CD4-positive, alpha-beta T cell treated with Interleukin-4 for 1 hour (primary cell): ENCODE measurements around the gene MDN1.
"Not testable (repeated sequence)": the region's sequence is repeated elsewhere in the genome, so short reads cannot be mapped to it uniquely, and the experiment has no call there.

Source experiments
- DNase-seq, 2 donors: peaks; one replicate each; pipeline ENCODE4 v3.0.0-alpha.2; 2020 to 2022

The MDN1 gene

DNA sequence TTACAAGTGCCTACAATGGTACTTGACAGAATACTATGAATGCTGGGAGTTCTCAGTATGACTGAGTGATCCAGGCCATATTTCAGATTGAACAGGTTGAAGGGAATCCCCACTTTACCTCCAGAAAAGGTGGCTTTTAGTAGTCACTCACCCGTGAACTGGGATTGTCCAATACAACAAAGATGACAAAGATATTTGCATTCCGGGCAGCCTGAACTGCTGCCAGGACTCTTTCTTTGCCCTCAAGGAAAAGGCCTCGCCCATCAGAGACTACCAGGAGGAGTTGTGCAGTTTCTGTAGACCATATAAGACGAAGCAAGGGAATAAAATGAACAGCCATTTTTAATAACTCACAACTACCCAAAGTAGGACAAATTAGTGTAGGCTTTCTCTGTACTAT lies 174.7 kb downstream of the MDN1 start:
- no peak for DNase-seq

DNA sequence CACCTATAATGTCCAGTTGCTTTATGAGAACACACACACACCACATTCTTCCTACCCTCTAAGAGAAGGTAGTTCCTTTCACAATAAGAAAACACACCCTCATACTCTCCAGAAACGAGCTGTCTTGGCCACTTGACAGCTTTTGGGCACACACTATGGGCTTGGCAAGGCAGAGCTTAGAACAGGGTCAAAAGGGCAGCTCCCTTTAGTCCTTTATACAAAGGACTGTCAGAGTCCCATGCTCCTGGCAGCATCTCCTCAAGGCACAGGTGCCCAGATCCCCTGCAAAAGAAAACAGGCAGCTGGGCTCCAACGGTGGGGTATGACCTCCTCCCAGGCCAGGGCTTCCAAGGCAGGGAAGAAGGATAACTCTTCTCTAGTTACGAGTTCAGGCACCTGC lies 176.2 kb downstream of the MDN1 start:
- no peak for DNase-seq

DNA sequence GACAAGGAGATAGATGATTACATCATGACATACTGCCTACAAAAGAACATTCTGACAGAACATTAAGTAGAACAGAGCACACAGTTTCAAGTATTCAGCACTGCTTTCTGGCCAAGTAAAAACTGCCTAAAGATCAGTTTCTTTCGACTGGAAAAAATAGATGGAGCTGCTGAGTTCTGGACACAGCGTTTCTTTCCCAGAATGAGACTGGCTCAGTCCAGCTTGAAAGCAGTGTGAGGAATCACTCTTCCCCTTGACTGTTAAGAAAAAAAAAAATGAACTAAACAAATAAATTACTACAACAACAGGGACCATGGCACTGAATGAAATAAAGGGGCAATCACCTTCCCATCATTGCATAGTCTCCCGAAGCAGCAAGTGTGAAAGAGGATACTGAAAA lies 176.6 kb downstream of the MDN1 start:
- no peak for DNase-seq

DNA sequence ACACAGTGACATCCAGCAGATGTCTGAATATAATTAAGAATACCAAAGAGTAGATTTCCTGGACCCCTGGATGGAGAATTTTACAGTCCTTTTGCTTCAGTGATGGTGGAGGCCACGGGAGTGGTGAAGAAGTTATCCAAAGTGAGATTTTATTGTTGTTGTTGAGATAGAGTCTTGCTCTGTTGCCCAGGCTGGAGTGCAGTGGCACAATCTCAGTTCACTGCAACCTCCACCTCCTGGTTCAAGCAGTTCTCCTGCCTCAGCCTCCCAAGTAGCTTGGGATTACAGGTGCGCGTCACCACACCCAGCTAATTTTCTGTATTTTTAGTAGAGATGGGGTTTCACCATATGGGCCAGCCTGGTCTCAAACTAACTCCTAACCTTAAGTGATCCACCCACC lies 178.0 kb downstream of the MDN1 start:
- not testable (repeated sequence) for DNase-seq

DNA sequence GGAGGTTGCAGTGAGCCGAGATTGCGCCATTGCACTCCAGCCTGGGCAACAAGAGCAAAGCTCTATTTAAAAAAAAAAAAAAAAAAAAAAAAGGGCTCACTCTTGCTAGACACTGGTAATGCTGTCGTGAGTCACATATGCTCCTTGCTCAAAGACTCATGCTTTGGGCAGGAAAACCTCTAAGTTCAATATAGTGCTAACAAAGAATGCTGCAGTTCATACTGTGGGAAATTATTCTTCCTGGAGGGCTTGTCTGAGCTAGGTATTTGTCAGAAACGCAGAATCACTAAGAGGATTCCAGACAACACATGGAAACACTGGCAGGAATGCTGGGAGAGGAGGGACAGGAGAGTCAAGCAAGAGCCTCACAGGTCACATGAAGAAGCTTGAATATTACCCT lies 178.8 kb downstream of the MDN1 start:
- DNase-seq = no peak

DNA sequence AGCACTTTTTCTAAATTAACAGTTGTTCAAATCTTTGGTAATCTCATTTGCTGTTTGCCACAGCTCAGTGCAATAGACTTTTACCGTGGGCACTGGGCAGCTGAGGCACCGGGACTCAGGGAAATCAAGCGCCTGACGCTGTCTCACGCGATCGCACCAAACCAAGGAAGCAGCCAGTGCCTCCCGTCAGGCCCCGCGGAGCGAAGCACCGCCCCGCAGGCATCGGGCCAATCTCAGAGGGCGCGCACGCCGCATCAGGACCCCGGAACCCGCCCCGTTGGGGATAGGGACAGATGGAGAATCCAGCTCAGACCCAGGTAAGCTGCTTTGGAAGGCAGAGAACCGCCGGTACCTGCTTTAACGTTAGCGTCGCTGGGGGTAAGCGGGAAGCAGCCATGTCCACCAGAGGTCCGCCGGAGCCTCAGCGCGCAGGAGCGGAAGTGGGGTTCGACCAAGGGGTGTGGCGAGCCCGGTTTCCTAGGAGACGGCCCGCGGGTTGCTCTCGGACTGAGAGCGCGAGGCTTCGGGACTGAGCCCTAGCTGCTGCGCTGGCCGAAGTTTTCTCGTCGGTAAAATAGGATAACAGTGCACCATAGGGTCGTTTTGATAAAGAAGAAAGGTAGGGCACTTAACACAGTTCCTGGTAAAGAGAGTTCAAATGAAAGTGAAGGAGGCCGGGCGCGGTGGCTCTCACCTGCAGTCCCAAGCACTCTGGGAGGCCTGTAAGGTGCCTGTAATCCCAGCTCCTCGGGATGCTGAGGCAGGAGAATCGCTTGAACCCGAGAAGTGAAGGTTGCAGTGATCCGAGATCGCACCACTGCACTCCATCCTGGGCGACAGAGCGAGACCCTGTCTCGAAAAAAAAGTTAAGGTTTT lies 181.0 kb downstream of the MDN1 start, which contains the start of gene LYRM2:
Gene LYRM2 (minus strand): TSS at position 428 of the 876 bp plus-strand sequence. CDS start 31 bp downstream, at position 397.
- peak; percentile 90 for DNase-seq

DNA sequence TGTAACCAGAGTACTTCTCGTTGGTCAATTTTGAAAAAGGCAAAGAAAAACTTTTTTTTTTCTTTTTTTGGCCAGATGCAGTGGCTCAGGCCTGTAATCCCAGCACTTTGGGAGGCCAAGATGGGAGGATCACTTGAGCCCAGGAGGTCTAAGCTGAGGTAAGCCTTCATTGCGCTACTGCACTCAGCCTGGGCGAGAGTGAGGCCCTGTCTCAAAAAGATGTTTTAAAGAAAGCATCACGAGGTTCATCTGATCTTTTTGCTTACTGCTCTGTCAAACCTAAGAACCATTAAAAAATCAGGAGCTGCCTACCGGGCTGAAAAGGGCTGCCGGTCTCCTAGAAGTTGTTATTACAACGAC lies 181.7 kb downstream of the MDN1 start:
- DNase-seq = no peak

DNA sequence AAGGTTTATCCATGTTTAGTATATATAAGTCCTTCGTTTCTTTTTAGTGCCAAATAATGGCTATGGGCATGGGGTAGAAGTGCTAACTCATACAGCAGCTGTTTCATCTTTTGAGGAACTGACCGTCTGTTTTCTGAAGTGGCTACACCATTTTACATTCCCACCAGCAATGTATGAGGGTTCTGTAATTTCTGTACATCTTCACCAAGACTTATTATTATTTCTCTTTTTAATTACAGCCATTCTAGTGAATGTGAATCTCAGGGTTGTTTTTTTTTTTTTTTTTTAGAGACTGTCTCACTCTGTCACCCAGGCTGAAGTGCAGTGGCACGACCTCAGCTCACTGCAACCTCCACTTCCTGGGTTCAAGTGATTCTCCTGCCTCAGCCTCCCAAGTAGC lies 183.2 kb downstream of the MDN1 start:
- not testable (repeated sequence) for DNase-seq

DNA sequence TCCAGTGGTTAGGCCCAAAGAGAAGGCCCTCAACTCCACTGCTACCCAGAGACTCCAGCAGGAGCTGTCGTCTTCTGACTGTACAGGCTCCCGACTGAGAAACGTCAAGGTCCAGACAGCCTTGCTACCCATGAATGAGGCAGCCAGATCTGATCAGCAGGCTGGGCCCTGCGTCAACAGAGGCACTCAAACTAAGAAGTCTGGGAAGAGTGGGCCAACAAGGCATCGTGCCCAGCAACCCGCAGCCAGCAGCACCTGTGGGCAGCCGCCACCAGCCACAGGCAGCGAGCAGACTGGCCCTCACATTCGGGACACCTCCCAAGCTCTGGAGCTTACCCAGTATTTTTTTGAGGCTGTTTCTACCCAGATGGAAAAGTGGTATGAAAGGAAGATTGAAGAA lies 189.1 kb downstream of the MDN1 start:
- no peak for DNase-seq

DNA sequence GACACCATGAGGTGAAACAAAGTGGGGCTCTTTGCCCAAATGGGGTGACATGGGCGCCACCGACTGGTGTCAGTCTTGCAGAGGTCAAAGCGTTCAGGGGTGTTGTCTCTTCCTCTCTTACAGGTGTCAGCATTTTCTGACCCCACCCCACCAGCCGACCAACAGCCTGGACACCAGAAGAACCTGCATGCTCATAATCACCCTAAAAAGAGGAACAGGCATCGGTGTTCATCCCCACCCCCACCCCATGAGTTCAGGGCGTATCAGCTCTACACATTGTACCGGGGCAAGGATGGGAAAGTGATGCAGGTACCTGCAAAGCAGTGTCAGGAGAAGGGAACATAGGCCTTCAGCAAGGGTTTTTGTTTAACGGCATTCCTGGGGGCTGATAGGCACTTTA lies 195.8 kb downstream of the MDN1 start:
- no peak for DNase-seq

DNA sequence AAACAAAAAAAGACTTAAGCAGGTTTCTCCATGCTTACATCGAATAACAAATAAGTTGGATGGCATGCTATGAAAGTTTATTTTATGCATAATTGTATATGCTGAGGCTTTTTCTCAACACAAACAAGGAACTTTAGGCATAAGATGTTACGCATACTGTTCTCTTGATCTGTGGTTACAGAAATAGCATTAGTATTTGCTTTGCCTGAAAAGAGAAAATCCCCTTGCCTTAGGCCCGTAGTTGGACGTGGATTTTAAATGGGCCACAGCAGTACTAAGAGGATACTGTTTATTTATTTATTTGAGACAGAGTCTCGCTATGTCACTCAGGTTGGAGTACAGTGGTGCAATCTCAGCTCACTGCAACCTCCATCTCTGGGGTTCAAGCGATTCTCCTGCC lies 200.0 kb downstream of the MDN1 start:
- no peak for DNase-seq

DNA sequence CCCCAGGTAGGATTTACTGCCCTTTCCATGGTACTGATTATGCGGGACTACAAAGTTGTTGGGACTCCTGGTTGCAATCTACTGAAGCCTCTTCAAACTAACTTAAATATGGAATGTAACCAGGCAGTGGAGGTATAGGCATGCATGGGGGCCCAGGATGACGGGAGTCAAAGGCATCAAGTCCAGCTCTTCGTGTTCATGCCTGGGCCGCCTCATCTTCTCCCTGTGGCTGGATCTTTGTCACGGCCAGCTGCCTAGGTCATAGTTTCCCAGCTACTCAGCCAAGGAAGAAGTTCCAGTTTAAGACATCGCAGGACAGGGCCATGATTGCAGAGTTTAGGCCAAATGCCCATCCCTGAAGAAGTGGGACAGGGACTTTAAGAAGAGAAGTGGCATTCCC lies 201.6 kb downstream of the MDN1 start:
- no peak for DNase-seq

DNA sequence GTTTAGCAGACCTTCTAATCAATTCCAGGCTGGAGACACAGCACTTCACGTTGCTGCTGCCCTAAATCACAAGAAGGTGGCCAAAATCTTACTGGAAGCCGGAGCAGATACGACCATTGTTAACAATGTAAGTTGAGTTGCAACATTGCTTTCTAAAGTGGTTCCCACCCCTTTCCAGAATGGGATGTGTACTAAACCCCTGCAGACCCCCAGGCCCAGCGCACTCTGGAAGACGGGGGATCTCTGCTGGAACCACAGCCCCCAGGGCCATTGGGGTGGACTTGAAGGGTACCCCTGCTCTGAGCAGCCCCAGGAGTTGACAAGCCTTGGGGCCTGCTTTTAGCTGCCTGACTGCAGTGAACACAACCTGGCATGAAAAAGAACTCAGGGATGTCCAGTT lies 203.1 kb downstream of the MDN1 start:
- no peak for DNase-seq

DNA sequence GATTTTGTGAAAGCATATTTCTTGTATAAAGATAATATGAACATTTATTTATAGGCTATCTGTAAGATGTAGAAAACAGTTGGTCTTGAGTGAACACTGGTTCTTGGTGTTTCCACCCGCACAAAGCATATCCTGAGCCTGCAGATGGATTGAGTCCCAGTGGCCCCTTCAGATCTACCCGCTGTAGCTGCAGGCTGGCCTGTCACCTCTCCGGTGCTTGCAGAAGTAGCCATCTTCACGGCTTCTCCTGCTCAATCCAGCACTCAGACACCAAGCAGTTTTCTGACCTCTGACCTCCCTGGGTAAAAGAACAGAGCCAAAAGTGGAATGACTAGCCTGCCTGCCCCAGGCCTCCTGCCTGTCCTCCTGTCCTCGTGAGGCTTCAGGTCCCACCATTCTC lies 203.7 kb downstream of the MDN1 start:
- DNase-seq = no peak

DNA sequence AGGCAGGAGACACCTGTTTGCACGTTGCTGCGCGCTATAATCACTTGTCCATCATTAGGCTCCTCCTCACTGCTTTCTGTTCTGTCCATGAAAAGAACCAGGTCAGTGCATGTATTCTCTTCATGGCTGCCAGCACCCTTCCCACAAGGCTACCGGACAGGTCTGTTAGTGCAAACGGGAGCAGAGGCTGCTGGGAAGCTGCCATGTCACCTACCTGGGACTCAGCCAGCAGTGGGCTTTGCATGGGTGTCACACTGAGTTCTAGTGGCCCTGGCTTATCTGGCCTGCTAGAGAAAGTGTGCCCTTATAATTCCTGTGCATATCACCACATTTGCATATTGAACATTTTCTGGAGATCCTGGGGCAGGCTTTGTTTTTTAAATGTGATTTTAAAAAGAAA lies 205.8 kb downstream of the MDN1 start:
- no peak for DNase-seq

DNA sequence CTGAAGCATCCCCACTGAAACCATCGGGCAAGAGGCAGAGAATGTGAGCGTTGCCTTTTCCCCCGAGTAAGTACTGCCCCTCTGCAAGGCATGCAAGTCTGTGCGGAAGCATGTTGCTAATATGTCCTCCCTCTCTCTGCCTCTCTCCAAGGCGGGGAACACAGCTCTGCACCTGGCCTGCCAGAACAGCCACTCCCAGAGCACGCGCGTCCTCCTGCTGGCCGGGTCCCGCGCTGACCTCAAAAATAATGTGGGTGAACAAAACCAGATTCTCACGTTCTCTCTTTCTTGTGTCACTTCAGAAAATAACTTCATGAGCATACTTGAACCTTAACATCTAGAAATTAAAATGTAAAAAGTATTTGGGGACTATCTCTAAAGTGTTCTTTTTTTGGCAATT lies 207.5 kb downstream of the MDN1 start:
- no peak for DNase-seq

DNA sequence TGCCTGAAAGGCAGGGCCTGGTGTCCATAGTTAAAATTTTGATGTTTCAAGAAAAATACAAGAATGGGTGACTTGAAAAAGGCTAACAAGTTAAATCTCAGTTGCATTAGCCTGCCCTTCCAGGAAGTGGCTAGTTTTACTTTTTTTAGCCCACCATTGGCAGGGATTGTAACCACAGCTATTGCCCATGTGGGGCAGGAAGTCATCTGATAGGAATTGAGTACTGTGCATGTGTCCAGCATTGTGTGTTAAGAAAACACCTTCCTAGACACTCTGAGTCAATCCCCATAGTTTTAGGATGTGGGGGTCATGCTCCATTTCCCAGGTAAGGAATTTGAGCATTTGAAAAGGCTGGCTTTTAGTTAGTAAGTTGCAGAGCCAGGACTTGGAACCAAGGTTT lies 207.9 kb downstream of the MDN1 start:
- no peak for DNase-seq

DNA sequence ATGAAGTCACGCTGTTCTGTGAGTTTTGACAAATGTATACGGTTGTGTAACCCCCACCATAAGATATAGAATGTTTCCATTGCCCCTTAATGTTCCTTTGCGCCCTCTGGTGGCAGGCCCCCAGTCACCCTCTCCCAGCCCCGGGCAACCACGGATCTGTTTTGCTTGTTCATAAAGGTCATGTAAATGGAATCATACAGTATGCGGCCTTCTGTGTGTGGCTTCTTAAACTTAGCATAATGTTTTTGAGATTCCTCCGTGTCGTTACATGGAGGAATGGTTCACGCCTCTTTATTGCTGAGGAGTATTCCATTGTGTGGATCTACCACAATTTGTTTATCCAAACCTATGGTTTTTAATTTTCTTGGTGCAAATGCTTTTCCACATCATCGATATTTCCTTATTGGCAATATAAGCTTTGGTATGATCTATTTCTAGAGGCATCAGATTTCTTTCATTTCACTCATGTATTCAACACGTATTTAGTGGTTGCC lies 209.4 kb downstream of the MDN1 start:
- DNase-seq = peak; percentile 74 to 76

DNA sequence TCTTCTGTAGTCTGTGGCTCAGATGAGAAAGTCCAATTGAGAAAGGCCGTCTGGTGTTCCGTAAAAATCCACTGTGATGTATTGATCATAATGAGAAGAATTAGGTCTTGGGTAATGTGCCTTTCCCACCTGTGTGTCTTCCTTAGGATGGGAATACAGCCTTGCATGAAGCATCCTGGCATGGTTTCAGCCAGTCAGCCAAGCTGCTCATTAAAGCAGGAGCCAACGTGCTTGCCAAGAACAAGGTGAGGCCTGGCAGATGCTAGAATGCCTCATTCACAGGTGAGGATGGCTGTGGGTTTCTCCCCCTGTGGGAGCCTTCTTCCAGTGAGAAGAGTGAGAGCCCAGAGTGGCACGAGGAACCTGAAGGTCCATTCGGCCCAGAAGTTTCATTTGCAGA lies 213.7 kb downstream of the MDN1 start:
- no peak for DNase-seq

DNA sequence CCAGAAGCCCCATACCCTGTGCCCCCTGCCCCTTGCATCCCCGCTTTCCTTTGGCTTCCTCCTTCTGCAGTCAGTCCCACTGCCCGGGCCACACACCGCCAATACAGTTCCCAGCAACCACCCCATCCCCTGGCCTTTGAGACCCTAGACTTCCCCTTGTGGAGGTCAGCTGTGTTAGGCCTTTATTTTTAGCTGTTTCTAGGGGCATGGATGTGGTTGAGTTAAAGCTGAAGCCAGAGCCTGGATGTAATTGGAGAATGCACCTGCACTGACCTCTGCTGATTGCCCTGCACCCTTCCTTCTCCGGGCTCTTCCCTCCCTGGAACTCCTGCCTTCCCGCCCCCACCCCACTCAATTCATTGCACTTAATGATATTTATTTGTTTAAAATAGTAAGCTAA lies 214.9 kb downstream of the MDN1 start:
- no peak for DNase-seq

DNA sequence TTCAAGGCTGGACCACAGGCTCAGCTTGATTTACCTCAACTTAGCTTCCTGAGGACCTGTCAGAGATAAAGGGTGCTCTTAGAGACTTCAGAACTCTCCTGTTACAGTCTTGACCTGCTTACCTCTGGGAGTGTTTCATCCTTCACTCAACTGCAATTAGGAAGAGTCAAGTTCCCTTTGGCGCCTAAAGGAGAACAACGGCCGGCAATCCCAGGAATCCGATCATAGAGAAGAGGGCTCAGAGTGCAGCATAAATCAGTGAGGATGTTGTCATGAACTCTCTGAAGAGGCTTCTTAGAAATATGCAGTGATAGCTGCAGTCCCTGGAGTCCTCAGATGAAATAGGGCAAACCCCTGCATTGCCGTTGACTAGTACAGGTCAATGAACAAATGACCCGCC lies 217.4 kb downstream of the MDN1 start:
- DNase-seq = no peak

DNA sequence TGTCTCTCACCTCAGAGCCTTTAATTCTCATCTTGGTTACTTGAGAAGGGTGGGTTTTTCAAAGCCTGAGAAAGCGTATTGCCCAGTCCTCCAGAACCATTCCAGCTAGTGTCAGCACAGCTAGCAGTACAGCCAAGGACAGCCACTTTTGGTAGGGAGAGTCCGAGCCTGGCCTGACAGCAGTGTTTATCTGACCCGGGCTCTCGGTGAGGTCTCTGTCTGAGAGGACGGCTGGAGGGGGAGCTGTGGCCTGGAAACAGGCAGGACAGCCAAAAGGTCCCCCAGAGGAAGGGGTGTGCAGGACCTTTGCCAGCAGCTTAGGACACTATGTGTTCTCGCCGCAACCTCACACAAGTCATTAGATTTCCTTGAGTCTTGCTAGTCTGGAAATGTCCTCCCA lies 219.9 kb downstream of the MDN1 start:
- DNase-seq = no peak

DNA sequence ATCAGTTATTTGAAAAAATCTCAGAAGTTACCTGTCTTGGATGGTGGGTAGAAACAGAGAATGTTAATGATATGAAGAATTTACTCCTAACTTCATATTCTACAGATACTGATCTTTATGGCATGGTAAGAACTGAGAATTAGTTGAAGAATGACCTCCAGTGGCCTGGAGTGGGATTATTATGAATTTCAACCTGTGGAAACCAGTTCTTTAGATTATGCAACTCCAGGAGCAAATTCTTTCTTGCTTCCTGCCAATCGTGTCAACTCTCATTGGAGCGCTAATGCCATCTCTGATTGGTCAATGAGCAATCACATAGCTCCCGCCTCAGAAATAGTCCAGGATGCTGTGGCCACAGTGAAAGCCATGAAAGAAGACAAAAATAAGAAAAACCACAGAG lies 221.6 kb downstream of the MDN1 start:
- no peak for DNase-seq

DNA sequence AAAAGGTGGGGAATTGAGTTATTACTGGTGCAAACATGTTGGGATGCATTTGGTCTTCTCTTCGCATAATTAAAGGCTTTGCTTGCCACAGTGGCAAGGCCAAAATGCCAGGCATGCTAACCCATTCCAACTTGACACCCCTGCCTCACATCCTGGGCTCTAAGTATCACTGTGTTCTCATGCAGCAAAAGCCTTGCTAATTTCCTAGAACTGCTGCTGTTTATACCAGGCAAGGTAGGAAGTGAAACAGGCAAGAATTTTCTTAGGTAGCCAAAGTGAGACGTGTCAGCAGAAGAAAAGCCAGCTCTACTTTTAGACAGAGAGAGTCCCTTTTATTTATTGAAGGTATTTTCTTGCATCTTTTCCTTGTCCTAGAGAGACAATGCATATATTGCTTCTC lies 222.2 kb downstream of the MDN1 start:
- no peak for DNase-seq

DNA sequence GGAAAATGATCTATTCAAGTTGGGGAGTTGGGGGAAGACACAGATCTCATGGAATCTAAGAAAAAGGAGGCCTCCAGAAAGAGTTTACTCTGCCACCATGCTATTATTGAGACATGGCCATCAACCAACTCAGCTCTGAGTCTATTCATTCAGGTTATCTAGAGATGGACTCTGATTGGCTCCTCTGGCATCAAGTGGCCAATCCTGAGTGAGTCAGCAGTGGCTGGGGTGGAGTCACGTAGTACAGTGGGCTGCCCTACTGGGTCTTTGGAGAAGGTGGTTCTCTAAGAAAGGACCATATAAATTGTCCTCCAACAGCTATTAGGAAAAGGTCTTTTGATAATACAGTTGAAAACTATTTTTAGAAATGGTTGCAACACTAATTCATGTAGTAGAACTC lies 223.1 kb downstream of the MDN1 start:
- DNase-seq = no peak
